Neural crest cell (in vitro differentiated cells): ENCODE measurements around the gene STARD3. TPM values are rescaled to one million over a fixed set of nuclear protein-coding genes. Genes with fewer than 3 reads are reported as not detected.

Experiments used
- DNase-seq: peaks from one replicate; pipeline ENCODE4 v3.0.0; 2021; ENCODE audit warnings: low read depth, mixed read lengths, low spot score
- H3K27ac Mint-ChIP-seq: one replicate; pipeline ENCODE4 v1.8.0; 2021; ENCODE audit warnings: mild to moderate bottlenecking, mixed read lengths; ENCODE audit not compliant: unreplicated experiment
- H3K27me3 Mint-ChIP-seq: 2 replicates; pipeline ENCODE4 v1.8.0; 2021; ENCODE audit warnings: low read depth, mild to moderate bottlenecking, mixed read lengths
- H3K36me3 Mint-ChIP-seq: 2 replicates; pipeline ENCODE4 v1.8.0; 2021; ENCODE audit warnings: low read depth, mild to moderate bottlenecking, mixed read lengths
- H3K4me1 Mint-ChIP-seq: 2 replicates; pipeline ENCODE4 v1.8.0; 2021; ENCODE audit warnings: mixed read lengths
- H3K4me3 Mint-ChIP-seq: one replicate; pipeline ENCODE4 v1.8.0; 2021; ENCODE audit warnings: mild to moderate bottlenecking, mixed read lengths
- H3K9me3 Mint-ChIP-seq: 2 replicates; pipeline ENCODE4 v1.8.0; 2021; ENCODE audit warnings: mixed read lengths
- total RNA-seq: library from RNA; stranded (reverse); gene quantifications from 2 replicates; pipeline ENCODE4 v1.2.1, GENCODE V29; 2021
- TF ChIP-seq, protein P1 (sequence below): fragments of 200-600 bp; sonication (generic); conservative IDR thresholded peaks from 2 replicates; pipeline ENCODE4 v1.5.0; 2021; ENCODE audit warnings: antibody characterized with exemption, mild to moderate bottlenecking

STARD3 gene
- total RNA-seq, 1 donor from 2014 or later = 60.6 TPM

DNA sequence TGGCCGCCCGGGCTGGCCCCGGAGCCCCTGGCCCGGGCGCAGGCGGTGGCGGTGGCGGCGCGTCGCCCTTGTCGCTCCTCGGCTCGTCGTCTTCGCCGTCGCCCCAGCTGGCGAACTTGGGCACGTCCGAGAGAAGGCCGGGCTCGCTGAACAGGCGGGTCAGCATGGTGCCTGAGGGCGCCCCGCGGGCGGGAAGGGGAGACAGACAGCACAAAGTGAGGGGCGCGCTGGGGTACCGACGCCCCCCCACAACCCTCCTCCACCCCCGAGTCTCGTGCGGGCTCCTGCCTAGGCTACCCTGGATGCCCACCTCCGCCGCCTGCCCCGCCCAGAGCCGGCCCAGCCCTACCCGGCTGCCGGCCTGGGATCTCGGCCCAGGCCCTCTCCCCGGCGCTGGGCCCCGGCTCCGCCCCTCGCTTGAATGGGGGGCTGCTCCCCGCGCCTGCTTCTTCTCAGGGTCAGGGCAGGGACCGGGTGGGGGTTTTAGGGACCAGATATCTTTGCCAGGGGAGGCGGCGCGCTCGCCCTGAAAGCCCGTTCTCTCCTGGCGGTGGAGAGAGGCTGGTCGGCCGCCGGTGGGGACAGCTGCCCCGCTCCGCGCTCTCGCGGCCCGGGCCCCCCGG is 30.4 kb upstream of the STARD3 start:
- H3K27me3 Mint-ChIP-seq = peaks cover 98% of the 10 kb centered on the region
- no peak for DNase-seq
- no peak overlapping the region for H3K27ac Mint-ChIP-seq
- no peaks in the 10 kb centered on the region for H3K36me3 Mint-ChIP-seq
- TF ChIP-seq, protein P1, sequence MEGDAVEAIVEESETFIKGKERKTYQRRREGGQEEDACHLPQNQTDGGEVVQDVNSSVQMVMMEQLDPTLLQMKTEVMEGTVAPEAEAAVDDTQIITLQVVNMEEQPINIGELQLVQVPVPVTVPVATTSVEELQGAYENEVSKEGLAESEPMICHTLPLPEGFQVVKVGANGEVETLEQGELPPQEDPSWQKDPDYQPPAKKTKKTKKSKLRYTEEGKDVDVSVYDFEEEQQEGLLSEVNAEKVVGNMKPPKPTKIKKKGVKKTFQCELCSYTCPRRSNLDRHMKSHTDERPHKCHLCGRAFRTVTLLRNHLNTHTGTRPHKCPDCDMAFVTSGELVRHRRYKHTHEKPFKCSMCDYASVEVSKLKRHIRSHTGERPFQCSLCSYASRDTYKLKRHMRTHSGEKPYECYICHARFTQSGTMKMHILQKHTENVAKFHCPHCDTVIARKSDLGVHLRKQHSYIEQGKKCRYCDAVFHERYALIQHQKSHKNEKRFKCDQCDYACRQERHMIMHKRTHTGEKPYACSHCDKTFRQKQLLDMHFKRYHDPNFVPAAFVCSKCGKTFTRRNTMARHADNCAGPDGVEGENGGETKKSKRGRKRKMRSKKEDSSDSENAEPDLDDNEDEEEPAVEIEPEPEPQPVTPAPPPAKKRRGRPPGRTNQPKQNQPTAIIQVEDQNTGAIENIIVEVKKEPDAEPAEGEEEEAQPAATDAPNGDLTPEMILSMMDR = no peak
- no peaks in the 10 kb centered on the region for H3K9me3 Mint-ChIP-seq
- H3K4me3 Mint-ChIP-seq = no peak overlapping the region
- H3K4me1 Mint-ChIP-seq = no peaks in the 10 kb centered on the region

DNA sequence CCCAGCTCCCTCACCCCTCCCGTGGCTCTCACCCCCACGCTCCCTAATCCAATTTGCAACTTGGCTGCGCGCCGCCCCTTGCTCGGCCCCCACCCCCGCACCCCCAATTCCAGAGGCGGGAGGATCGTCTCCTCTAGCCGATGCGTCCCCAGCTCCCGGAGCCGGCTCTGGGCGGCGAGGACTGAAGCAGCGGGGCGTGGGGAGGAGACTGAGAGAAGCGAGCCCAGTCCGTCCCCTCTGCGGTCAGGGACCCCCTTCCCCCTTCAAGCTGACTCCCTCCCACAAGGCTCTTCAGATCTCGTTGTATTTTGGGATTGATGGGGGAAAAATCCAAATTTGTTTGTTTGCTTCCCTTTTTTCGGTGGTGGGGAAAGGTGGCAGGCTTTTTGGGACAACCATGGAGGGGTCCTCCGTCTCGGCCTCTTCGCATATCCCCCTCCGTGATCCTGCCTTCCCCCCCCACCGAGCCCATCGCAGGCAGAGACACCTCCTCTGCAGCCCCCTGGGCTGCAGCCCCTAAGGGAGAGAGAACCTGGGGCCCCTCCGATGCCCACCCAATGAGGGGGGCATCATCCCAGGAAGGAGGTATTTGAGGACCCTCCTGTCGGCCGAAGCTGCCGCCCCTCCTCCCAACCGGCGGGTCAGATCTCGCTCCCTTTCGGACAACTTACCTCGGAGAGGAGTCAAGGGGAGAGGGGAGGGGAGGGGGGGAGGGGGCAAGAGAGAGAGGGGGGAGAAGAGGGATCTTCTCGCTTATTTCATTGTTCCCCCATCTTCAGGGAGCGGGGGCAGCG is 29.7 kb upstream of the STARD3 start:
- Mint-ChIP-seq H3K27me3 (peaks cover 98% of the 10 kb centered on the region), H3K27ac (no peak overlapping the region), H3K4me3 (no peak overlapping the region), H3K4me1 (no peaks in the 10 kb centered on the region), H3K9me3 (no peaks in the 10 kb centered on the region), H3K36me3 (no peaks in the 10 kb centered on the region)
- TF ChIP-seq, protein P1 = no peak
- DNase-seq = no peak

DNA sequence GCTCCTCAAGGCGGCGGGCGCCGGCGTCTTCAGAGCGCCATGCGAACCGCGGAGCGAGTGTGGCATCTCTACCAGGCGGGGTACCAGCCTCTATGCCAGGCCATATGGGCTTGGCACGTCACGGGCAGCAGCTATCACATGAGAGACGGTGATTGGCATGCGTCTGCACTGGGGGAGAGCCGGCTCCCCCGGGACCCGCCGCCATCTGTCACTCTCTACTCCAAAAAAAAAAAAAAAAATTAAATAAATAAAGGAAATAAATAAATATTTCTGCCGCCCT is 29.2 kb upstream of the STARD3 start, which contains the start of gene NEUROD2:
Gene NEUROD2, minus strand, starts transcription at position 70 of the 280 bp plus-strand sequence. CDS start 1,321 bp downstream, outside the sequence.
- peaks cover 94% of the 10 kb centered on the region for H3K27me3 Mint-ChIP-seq
- no peak within 1 kb of the TSS for H3K4me3 Mint-ChIP-seq
- DNase-seq = no peak
- H3K9me3 Mint-ChIP-seq = no peaks in the 10 kb centered on the region
- TF ChIP-seq, protein P1 = no peak
- H3K27ac Mint-ChIP-seq = no peak within 1 kb of the TSS
- no peaks in the 10 kb centered on the region for H3K4me1 Mint-ChIP-seq
- H3K36me3 Mint-ChIP-seq = no peaks in the 10 kb centered on the region

DNA sequence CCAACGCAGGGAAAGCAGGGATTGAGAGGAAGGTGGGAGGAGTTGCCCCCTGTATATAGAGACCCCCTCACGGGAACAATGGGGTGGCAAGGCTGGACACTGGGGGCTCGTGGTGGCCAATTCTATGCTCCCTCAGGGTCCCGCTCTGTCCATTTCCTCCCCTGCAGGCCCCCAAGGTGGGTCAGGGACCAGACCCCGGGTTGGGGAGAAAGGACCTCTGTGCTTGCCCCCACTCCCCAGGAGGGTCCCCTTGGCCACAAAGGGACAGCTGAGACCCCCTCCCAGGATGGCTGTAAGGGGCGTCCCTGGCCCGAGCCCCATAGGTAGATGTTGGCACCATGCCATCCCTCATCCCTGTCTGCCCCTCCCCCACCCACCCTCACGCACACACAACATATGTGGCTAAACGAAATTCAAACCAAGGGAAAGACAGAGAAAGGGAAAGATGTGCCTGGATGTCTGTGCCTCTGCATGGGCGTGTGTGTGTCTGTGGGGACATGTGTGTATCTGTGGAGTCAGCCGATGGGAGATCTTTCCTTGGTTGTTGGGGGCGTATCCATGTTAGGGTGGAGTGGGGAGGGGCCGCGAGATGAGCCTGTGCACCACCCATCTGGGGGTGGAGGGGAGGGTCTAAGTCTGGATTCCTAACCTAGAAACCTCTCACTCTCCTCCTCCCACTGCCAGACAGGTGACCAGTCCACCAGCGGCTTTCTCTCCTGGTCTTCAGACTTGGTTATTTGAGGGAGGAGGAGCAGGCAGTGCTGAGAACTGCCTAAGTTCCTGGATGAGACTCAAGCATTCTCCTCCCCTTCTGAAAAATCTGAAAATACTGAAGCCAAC is 28.6 kb upstream of the STARD3 start:
- Mint-ChIP-seq H3K27me3 (peaks cover 94% of the 10 kb centered on the region), H3K9me3 (no peaks in the 10 kb centered on the region), H3K36me3 (no peaks in the 10 kb centered on the region), H3K27ac (no peak overlapping the region), H3K4me1 (no peaks in the 10 kb centered on the region), H3K4me3 (no peak overlapping the region)
- TF ChIP-seq, protein P1 = no peak
- DNase-seq = no peak

DNA sequence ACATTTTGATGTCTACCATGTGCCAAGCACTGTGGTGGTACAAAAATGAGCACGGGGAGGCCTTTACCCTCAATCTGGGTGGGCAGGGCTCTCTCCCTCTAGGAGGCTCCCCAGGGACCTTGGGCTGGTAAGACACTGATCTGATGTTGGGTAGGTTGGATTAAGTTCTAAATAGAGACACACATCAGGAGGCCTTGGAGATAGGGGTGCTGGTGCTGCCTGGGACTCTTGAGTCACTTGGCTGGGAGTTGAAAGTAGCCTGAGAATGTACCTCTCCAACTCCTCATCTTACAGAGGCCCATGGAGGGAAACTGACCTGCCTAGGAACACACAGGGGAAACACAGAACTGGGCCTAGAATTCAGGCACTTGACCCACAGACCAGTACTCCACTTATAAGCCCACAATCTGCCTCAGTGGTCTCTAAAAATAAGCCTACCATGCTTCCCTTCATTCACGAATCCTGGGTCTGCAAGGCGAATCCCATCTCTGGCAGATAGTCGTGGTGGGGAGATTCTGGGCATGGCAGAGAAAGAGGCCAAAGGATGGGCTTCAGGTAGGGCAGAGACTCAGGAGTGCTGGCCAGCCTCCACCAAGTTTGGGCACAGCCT is 27.4 kb upstream of the STARD3 start:
- Mint-ChIP-seq H3K36me3 (no peaks in the 10 kb centered on the region), H3K27ac (no peak overlapping the region), H3K4me3 (no peak overlapping the region), H3K27me3 (peaks cover 95% of the 10 kb centered on the region), H3K9me3 (no peaks in the 10 kb centered on the region), H3K4me1 (no peaks in the 10 kb centered on the region)
- TF ChIP-seq, protein P1 = no peak
- DNase-seq = no peak
